HEK293T (cell line): Measurements from ENCODE around the gene NRL.

Experiments used
- BHLHE40 ChIP-seq: fragments of 450-650 bp; IDR thresholded peaks from 2 replicates; pipeline ENCODE4 v1.6.1; 2016; ENCODE audit warnings: mild to moderate bottlenecking, moderate library complexity, borderline replicate concordance
- FOXA1 ChIP-seq: fragments of 450-650 bp; IDR thresholded peaks from 2 replicates; pipeline ENCODE4 v1.6.1; 2016; ENCODE audit warnings: mild to moderate bottlenecking
- FOXM1 ChIP-seq: fragments of 450-650 bp; IDR thresholded peaks from 2 replicates; pipeline ENCODE4 v1.6.1; 2017; ENCODE audit warnings: mild to moderate bottlenecking, borderline replicate concordance
- HDGF ChIP-seq: fragments of 450-650 bp; IDR thresholded peaks from 2 replicates; pipeline ENCODE4 v1.6.1; 2017; ENCODE audit warnings: antibody characterized with exemption, borderline replicate concordance
- SP1 ChIP-seq: fragments of 450-650 bp; IDR thresholded peaks from 2 replicates; pipeline ENCODE4 v1.6.1; 2017
- SUZ12 ChIP-seq: fragments of 450-650 bp; IDR thresholded peaks from 2 replicates; pipeline ENCODE4 v1.6.1; 2016; ENCODE audit warnings: mild to moderate bottlenecking

DNA sequence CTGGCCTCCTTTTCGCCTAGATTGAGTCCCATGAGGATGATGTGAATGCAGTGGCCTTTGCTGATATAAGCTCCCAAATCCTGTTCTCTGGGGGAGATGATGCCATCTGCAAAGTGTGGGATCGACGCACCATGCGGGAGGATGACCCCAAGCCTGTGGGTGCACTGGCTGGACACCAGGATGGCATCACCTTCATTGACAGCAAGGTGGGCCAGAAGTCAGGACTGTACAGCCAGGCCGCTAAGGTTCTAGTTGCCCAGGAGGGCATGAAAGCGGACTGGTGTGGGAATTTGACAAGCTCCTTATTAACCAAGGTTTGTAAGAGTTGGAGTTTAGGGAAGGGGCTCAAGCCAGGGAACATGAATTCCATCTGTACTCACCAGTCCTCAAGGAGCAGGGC is 4.9 kb upstream of the NRL start:
- TF ChIP-seq SP1 (no peak), BHLHE40 (no peak), FOXA1 (no peak), HDGF (no peak), FOXM1 (no peak), SUZ12 (no peak)
